SK-N-MC (cell line): Measurements from ENCODE around the gene CNOT6L.

Experiments
- EZH2 ChIP-seq: fragments of 200-600 bp; sonication (generic); IDR thresholded peaks from one replicate; pipeline ENCODE4 v1.6.1; 2017; ENCODE audit warnings: antibody characterized with exemption
- FOXP2 ChIP-seq: optimal IDR thresholded peaks from 2 replicates; pipeline ENCODE3; 2011; ENCODE audit warnings: mild to moderate bottlenecking, moderate library complexity; ENCODE audit not compliant: insufficient read depth; ENCODE audit errors: extremely low read length, control extremely low read depth
- POLR2AphosphoS5 ChIP-seq: IDR thresholded peaks from 2 replicates; pipeline ENCODE4 v1.6.1; 2012; ENCODE audit warnings: mild to moderate bottlenecking, low read depth, low read length, borderline replicate concordance

GRCh38 chr4:77712675-77713074 is 106.5 kb downstream of the CNOT6L start:
- TF ChIP-seq POLR2AphosphoS5 (no peak), EZH2 (no peak), FOXP2 (no peak)
